ENCODE measurements around the gene MAGEA10.
"Not testable (repeated sequence)": the region's sequence is repeated elsewhere in the genome, so short reads cannot be mapped to it uniquely, and the experiment has no call there.

Gene MAGEA10

GRCh38 chrX:152138388-152138784, at the start of gene MAGEA10:
MAGEA10 (minus strand) TSS chrX:152138577; CDS start chrX:152135620, 2,957 bp downstream.
- DNase-seq (ENCODE audit: low read depth), result no peak
- TF ChIP-seq, protein P1, sequence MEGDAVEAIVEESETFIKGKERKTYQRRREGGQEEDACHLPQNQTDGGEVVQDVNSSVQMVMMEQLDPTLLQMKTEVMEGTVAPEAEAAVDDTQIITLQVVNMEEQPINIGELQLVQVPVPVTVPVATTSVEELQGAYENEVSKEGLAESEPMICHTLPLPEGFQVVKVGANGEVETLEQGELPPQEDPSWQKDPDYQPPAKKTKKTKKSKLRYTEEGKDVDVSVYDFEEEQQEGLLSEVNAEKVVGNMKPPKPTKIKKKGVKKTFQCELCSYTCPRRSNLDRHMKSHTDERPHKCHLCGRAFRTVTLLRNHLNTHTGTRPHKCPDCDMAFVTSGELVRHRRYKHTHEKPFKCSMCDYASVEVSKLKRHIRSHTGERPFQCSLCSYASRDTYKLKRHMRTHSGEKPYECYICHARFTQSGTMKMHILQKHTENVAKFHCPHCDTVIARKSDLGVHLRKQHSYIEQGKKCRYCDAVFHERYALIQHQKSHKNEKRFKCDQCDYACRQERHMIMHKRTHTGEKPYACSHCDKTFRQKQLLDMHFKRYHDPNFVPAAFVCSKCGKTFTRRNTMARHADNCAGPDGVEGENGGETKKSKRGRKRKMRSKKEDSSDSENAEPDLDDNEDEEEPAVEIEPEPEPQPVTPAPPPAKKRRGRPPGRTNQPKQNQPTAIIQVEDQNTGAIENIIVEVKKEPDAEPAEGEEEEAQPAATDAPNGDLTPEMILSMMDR (IDR thresholded peaks at IDR 0.05; ENCODE audit: low read length, missing control alignments), result no peak

DNA sequence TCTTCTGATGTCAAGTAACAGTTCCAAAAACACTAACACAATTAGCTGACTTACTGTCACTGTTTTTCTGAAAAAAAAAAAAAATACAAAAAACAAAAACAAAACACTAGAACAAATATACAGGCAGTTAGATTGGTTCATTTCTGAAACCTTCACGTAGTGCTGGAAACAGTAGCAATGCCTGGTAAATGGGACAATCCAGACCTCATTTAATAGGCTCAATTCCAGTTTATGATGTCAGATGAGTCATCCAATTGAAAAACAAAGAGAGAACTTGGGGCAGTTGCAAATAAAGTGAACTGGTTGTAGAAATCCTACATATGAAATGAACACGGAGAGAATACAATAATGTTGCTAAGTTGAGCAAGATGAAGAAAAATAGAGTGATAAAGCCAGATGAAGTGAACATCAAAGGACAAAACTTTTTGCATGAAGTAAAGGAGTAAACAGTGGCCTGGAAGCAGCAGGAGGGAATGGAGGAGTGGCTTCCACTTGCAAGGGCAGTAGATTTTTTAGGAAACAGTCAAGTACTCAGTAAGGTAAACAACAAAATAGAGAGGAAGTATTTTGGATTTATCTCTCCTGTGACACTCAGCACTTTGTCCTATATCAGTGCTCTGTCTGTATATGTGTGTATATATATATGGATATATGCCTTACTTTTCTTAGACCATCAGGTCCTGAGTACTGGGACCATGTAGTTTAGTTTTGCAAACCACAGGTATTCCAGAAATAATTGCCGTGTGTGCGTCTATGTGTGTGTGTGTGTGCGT, 39.3 kb upstream of the MAGEA10 start:
- DNase-seq (ENCODE audit: low read depth), result no peak
- TF ChIP-seq, protein P1 (IDR thresholded peaks at IDR 0.05; ENCODE audit: low read length, missing control alignments), result no peak
- H3K4me3 ChIP-seq (replicated peaks; ENCODE audit: low read depth, low read length), result no peak overlapping the region

More at GRCh38 chrX:152138388-152138784, at the start of gene MAGEA10:
- no peak within 1 kb of the TSS for H3K4me3 ChIP-seq (replicated peaks; ENCODE audit: low read depth, low read length)

GRCh38 chrX:152177052-152177451, 38.7 kb upstream of the MAGEA10 start:
- H3K4me3 ChIP-seq (replicated peaks; ENCODE audit: low read depth, low read length), result no peak overlapping the region
- no peak for DNase-seq (ENCODE audit: low read depth)
- TF ChIP-seq, protein P1 (IDR thresholded peaks at IDR 0.05; ENCODE audit: low read length, missing control alignments), result no peak

- H3K4me3 ChIP-seq (replicated peaks; ENCODE audit: low read depth, low read length); DNase-seq (ENCODE audit: low read depth): not testable (repeated sequence)
These were observed 37.5 kb upstream of the MAGEA10 start for GRCh38 chrX:152175892-152176291.

DNA sequence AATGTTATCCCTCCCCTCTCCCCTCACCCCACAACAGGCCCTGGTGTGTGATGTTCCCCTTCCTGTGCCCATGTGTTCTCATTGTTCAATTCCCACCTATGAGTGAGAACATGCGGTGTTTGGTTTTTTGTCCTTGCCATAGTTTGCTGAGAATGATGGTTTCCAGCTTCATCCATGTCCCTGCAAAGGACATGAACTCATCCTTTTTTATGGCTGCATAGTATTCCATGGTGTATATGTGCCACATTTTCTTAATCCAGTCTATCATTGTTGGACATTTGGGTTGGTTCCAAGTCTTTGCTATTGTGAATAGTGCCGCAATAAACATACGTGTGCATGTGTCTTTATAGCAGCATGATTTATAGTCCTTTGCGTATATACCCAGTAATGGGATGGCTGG, 35.5 kb upstream of the MAGEA10 start:
- H3K4me3 ChIP-seq (replicated peaks; ENCODE audit: low read depth, low read length); DNase-seq (ENCODE audit: low read depth): not testable (repeated sequence)

DNA sequence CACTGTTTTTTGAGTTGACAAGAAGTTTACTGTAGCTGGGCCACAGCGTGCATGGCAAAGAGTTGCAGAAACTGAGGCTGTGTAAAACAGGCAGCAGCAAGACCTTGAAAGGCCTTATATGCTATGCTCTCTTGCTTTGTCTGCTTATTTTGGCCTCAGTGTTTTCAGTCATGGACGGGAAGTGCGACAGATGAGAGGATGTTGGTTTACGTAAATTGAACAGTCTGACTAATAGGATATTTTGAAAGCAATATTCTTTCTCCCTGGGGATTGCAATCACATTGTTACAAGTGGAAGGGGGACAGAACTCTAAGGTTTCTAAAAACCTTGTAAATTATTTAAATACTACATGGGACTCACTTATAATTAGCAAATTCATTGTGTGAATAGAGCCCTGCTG, 32.2 kb upstream of the MAGEA10 start:
- no peak overlapping the region for H3K4me3 ChIP-seq (replicated peaks; ENCODE audit: low read depth, low read length)
- DNase-seq (ENCODE audit: low read depth), result no peak
- TF ChIP-seq, protein P1 (IDR thresholded peaks at IDR 0.05; ENCODE audit: low read length, missing control alignments), result no peak

- H3K4me3 ChIP-seq (replicated peaks; ENCODE audit: low read depth, low read length), result no peak overlapping the region
- TF ChIP-seq, protein P1 (IDR thresholded peaks at IDR 0.05; ENCODE audit: low read length, missing control alignments), result no peak
- no peak for DNase-seq (ENCODE audit: low read depth)
These were observed 26.8 kb upstream of the MAGEA10 start for GRCh38 chrX:152165033-152165743.

- TF ChIP-seq, protein P1 (IDR thresholded peaks at IDR 0.05; ENCODE audit: low read length, missing control alignments), result no peak
- H3K4me3 ChIP-seq (replicated peaks; ENCODE audit: low read depth, low read length), result no peak overlapping the region
- no peak for DNase-seq (ENCODE audit: low read depth)
These were observed 18.7 kb upstream of the MAGEA10 start for GRCh38 chrX:152157042-152157441.
